GM19438 (cell line): ENCODE data around the gene TNNC1.

ENCODE experiments used
- ATAC-seq: cut with Tn5 transposase; IDR thresholded peaks from one replicate; pipeline ENCODE4 v1.9.1; 2021; ENCODE audit warnings: low read depth; ENCODE audit not compliant: unreplicated experiment

Gene TNNC1

GRCh38 chr3:52484680-52485461 lies 31.0 kb upstream of the TNNC1 start:
- no peak for ATAC-seq

GRCh38 chr3:52483577-52484381 lies 29.9 kb upstream of the TNNC1 start:
- ATAC-seq: no peak

- no peak for ATAC-seq
Observed at GRCh38 chr3:52483081-52483480, 29.2 kb upstream of the TNNC1 start.

GRCh38 chr3:52481819-52482521 lies 28.1 kb upstream of the TNNC1 start:
- no peak for ATAC-seq

- no peak for ATAC-seq
Observed at GRCh38 chr3:52480768-52481715, 27.2 kb upstream of the TNNC1 start.

GRCh38 chr3:52479877-52480575 lies 26.2 kb upstream of the TNNC1 start:
- ATAC-seq: no peak

- ATAC-seq: no peak
Observed at GRCh38 chr3:52479037-52479876, 25.4 kb upstream of the TNNC1 start.

- no peak for ATAC-seq
Observed at GRCh38 chr3:52477796-52478095, 23.9 kb upstream of the TNNC1 start.

- ATAC-seq: no peak
Observed at GRCh38 chr3:52477076-52477795, 23.4 kb upstream of the TNNC1 start.

GRCh38 chr3:52473026-52473425 lies 19.2 kb upstream of the TNNC1 start:
- ATAC-seq: no peak

GRCh38 chr3:52472239-52473000 lies 18.6 kb upstream of the TNNC1 start:
- no peak for ATAC-seq

GRCh38 chr3:52471371-52472238 lies 17.8 kb upstream of the TNNC1 start:
- ATAC-seq: no peak

- ATAC-seq: no peak
Observed at GRCh38 chr3:52470920-52471319, 17.1 kb upstream of the TNNC1 start.

GRCh38 chr3:52469001-52469400 lies 15.2 kb upstream of the TNNC1 start:
- no peak for ATAC-seq

- ATAC-seq: no peak
Observed at GRCh38 chr3:52468336-52468735, 14.5 kb upstream of the TNNC1 start.

GRCh38 chr3:52463416-52463815 lies 9.6 kb upstream of the TNNC1 start:
- no peak for ATAC-seq

- no peak for ATAC-seq
Observed at GRCh38 chr3:52461874-52462273, 8.0 kb upstream of the TNNC1 start.
